Endometrial microvascular endothelial cells (primary cell): Measurements from ENCODE around the gene SGCB. TPM values are rescaled to one million over a fixed set of nuclear protein-coding genes. Genes with fewer than 3 reads are reported as not detected.

ENCODE experiments used
- in situ Hi-C: cut with HindIII; loops from 2 replicates; pipeline ENCODE4 v1.10.0; 2017; ENCODE audit warnings: low sequenced_read_pairs, low pct_unique_long_range_greater_than_20kb; ENCODE audit errors: inconsistent ontology term
- total RNA-seq: library from RNA; depleted of rRNA; stranded (reverse); fragments of >200 nt; gene quantifications from one replicate; pipeline ENCODE4 v1.2.3, GENCODE V29; 2015; ENCODE audit errors: inconsistent ontology term

The SGCB gene
- total RNA-seq, 1 donor from 2014 or later, result 29.4 TPM

- in situ Hi-C loops, result no loop called here
These were observed 2.9 kb downstream of the SGCB start for GRCh38 chr4:52035190-52035589.

GRCh38 chr4:52032005-52032404 is 6.1 kb downstream of the SGCB start:
- in situ Hi-C loops, result no loop called here

- in situ Hi-C loops, result no loop called here
These were observed 9.1 kb downstream of the SGCB start for GRCh38 chr4:52028970-52029369.

- in situ Hi-C loops, result no loop called here
These were observed 18.0 kb downstream of the SGCB start, which contains the start of gene LRRC66 for GRCh38 chr4:52019936-52020657. LRRC66 (minus strand) TSS chr4:52020363; CDS start chr4:52017613, 2,750 bp downstream.

- in situ Hi-C loops, result no loop called here
These were observed 20.3 kb downstream of the SGCB start for GRCh38 chr4:52017814-52018213.

GRCh38 chr4:52016981-52017380 is 21.1 kb downstream of the SGCB start:
- in situ Hi-C loops, result no loop called here

- in situ Hi-C loops, result no loop called here
These were observed 22.7 kb downstream of the SGCB start for GRCh38 chr4:52015366-52015765.

GRCh38 chr4:52014903-52015302 is 23.2 kb downstream of the SGCB start:
- in situ Hi-C loops, result no loop called here

GRCh38 chr4:52012651-52013050 is 25.4 kb downstream of the SGCB start:
- in situ Hi-C loops, result no loop called here

GRCh38 chr4:52010986-52011385 is 27.1 kb downstream of the SGCB start:
- in situ Hi-C loops, result no loop called here

- in situ Hi-C loops, result no loop called here
These were observed 31.2 kb downstream of the SGCB start for GRCh38 chr4:52006887-52007286.

GRCh38 chr4:52005604-52006273 is 32.4 kb downstream of the SGCB start:
- in situ Hi-C loops, result no loop called here

GRCh38 chr4:52004414-52004813 is 33.7 kb downstream of the SGCB start:
- in situ Hi-C loops, result no loop called here

GRCh38 chr4:52001616-52002015 is 36.5 kb downstream of the SGCB start:
- in situ Hi-C loops, result no loop called here

GRCh38 chr4:51999250-51999649 is 38.8 kb downstream of the SGCB start:
- in situ Hi-C loops, result no loop called here

GRCh38 chr4:51998837-51999236 is 39.3 kb downstream of the SGCB start:
- in situ Hi-C loops, result no loop called here

- in situ Hi-C loops, result no loop called here
These were observed 40.5 kb downstream of the SGCB start for GRCh38 chr4:51997647-51998046.

GRCh38 chr4:51995647-51996220 is 42.4 kb downstream of the SGCB start:
- in situ Hi-C loops, result no loop called here
